ENCODE results near the gene ESR2. TPM values are rescaled to one million over a fixed set of nuclear protein-coding genes. Genes with fewer than 3 reads are reported as not detected.

Gene ESR2
- total RNA-seq, 1 experiment from 2014 or later: 0.15 TPM

GRCh38 chr14:64208261-64208660 lies 85.9 kb downstream of the ESR2 start:
- WGBS (ENCODE audit: extremely low coverage, insufficient read length, low lambda C conversion rate): no CpG with 5 or more reads among the region's 7 CpGs

More at GRCh38 chr14:64208261-64208660, 85.9 kb downstream of the ESR2 start:
- TF ChIP-seq CTCF (conservative IDR thresholded peaks at IDR 0.05): 0 out of 3 replicates have a peak, but pooled peaks have one; percentile 15
- Histone ChIP-seq H2BK12ac (ENCODE audit: insufficient read length, low read depth, low read length) (no peak overlapping the region), H3T11ph (ENCODE audit: low read length) (no peak overlapping the region), H3K56ac (ENCODE audit: insufficient read length, low read depth, low read length) (no peak overlapping the region), H3K23me2 (ENCODE audit: insufficient read length, low read depth, low read length, poor library complexity, severe bottlenecking) (no peaks in the 10 kb centered on the region), H2BK20ac (ENCODE audit: low read depth, low read length, poor library complexity, severe bottlenecking) (no peak overlapping the region), H3K79me2 (ENCODE audit: insufficient read depth, low read length) (no peaks in the 10 kb centered on the region), H3K23ac (ENCODE audit: insufficient read length, low read depth, low read length) (no peak overlapping the region), H3K79me1 (ENCODE audit: insufficient read depth, low read depth, low read length, poor library complexity, severe bottlenecking) (no peaks in the 10 kb centered on the region), H3K4me1 (ENCODE audit: insufficient read depth, low read length) (no peaks in the 10 kb centered on the region), H3K9ac (ENCODE audit: extremely low read depth, insufficient read length, low read length) (no peak overlapping the region), H3K4ac (ENCODE audit: low read depth, low read length) (no peak overlapping the region), H3K14ac (ENCODE audit: insufficient read depth, low read length) (no peak overlapping the region), H2BK15ac (ENCODE audit: low read depth, low read length) (no peak overlapping the region), H3K4me2 (ENCODE audit: insufficient read depth, insufficient read length, low read length) (no peak overlapping the region), H4K8ac (replicated peaks; ENCODE audit: insufficient read length, low read depth, low read length) (no peak overlapping the region), H2BK120ac (ENCODE audit: low read depth, low read length, poor library complexity, severe bottlenecking) (no peak overlapping the region), H3K18ac (ENCODE audit: insufficient read length, low read depth, low read length) (no peak overlapping the region), H2AFZ (ENCODE audit: low read length) (no peak overlapping the region), H4K20me1 (ENCODE audit: control insufficient read depth, insufficient read depth, insufficient read length) (no peaks in the 10 kb centered on the region), H4K5ac (ENCODE audit: insufficient read length, low read depth, low read length) (no peak overlapping the region), H2BK5ac (ENCODE audit: insufficient read length, low read length) (no peak overlapping the region), H3K9me3 (ENCODE audit: control insufficient read depth, low read depth, low read length) (no peaks in the 10 kb centered on the region), H2AK5ac (ENCODE audit: insufficient read length, low read length) (no peak overlapping the region), H3K27ac (ENCODE audit: insufficient read length, low read depth, low read length) (no peak overlapping the region), H3K27me3 (ENCODE audit: insufficient read depth, low read length) (no peaks in the 10 kb centered on the region), H4K91ac (ENCODE audit: insufficient read length, low read depth, low read length) (no peak overlapping the region)
- no peaks in the 10 kb centered on the region for H3K27me3 Mint-ChIP-seq (ENCODE audit: low read depth)
- no peaks in the 10 kb centered on the region for H3K9me3 Mint-ChIP-seq
- no peak overlapping the region for H3K27ac Mint-ChIP-seq
- DNase-seq: no peak
- peaks cover 35 to 54% (median 44%) of the 10 kb centered on the region in 3 experiments; a peak in 6 of 7 replicates for H3K36me3 Mint-ChIP-seq (ENCODE audit: insufficient read depth in 1 of 3, low read depth in 3 of 3)
- H3K4me1 Mint-ChIP-seq: peaks cover 8% of the 10 kb centered on the region in 2 experiments
- no peak overlapping the region for H3K4me3 Mint-ChIP-seq
